Karpas-422 (cell line): ENCODE data around the gene LRRK1. TPM values are rescaled to one million over a fixed set of nuclear protein-coding genes. Genes with fewer than 3 reads are reported as not detected.

Source experiments
- DNase-seq: peaks from one replicate; pipeline ENCODE4 v3.0.0-alpha.2; 2015
- H2AFZ ChIP-seq: fragments of 200-600 bp; sonication (generic); 2 replicates; pipeline ENCODE4 v1.6.1; 2014; ENCODE audit warnings: antibody characterized with exemption, low read length, mixed read lengths
- H3K27ac ChIP-seq: fragments of 200-600 bp; sonication (generic); 2 replicates; pipeline ENCODE4 v1.5.1; 2014; ENCODE audit warnings: mild to moderate bottlenecking, low read length, moderate library complexity
- H3K27me3 ChIP-seq: fragments of 200-600 bp; sonication (generic); 2 replicates; pipeline ENCODE4 v1.6.1; 2014; ENCODE audit warnings: low read length, mixed read lengths
- H3K36me3 ChIP-seq: fragments of 200-600 bp; sonication (generic); 2 replicates; pipeline ENCODE4 v1.6.1; 2014; ENCODE audit warnings: low read length, mixed read lengths; ENCODE audit not compliant: insufficient read depth
- H3K4me1 ChIP-seq: fragments of 200-600 bp; sonication (generic); 2 replicates; pipeline ENCODE4 v1.6.1; 2014; ENCODE audit warnings: mild to moderate bottlenecking, low read length, mixed read lengths
- H3K4me2 ChIP-seq: fragments of 200-600 bp; sonication (generic); 2 replicates; pipeline ENCODE4 v1.6.1; 2014; ENCODE audit warnings: low read length, low read depth, mild to moderate bottlenecking; ENCODE audit not compliant: poor library complexity, severe bottlenecking
- H3K4me3 ChIP-seq: fragments of 200-600 bp; sonication (generic); 2 replicates; pipeline ENCODE4 v1.5.1; 2014; ENCODE audit warnings: mild to moderate bottlenecking, antibody characterized with exemption, low read length, mixed read lengths
- H3K79me2 ChIP-seq: fragments of 200-600 bp; sonication (generic); 2 replicates; pipeline ENCODE4 v1.6.1; 2014; ENCODE audit warnings: mild to moderate bottlenecking, low read length, mixed read lengths
- H3K9ac ChIP-seq: fragments of 200-600 bp; sonication (generic); 2 replicates; pipeline ENCODE4 v1.6.0; 2014; ENCODE audit warnings: low read length
- H3K9me2 ChIP-seq: fragments of 200-600 bp; sonication (generic), shearing (Covaris generic); replicated peaks from 2 replicates; pipeline ENCODE4 v1.6.0; 2014; ENCODE audit warnings: mild to moderate bottlenecking, low read length, moderate library complexity; ENCODE audit not compliant: insufficient read depth
- H3K9me3 ChIP-seq: fragments of 300-700, 200-600 bp; sonication (generic); 2 replicates; pipeline ENCODE4 v1.6.1; 2014; ENCODE audit warnings: low read length, mixed read lengths
- H4K20me1 ChIP-seq: fragments of 200-600 bp; sonication (generic); 2 replicates; pipeline ENCODE4 v1.6.1; 2014; ENCODE audit warnings: mild to moderate bottlenecking, antibody characterized with exemption, low read length, low read depth; ENCODE audit not compliant: insufficient read depth
- total RNA-seq: library from RNA; depleted of rRNA; stranded (reverse); fragments of >200 nt; shearing (Covaris generic); gene quantifications from 2 replicates; pipeline ENCODE4 v1.2.3, GENCODE V29; 2014; ENCODE audit warnings: low replicate concordance

Gene LRRK1
- total RNA-seq, 1 experiment from 2014 or later, result 46.6 TPM

GRCh38 chr15:101088271-101088670 is 169.1 kb downstream of the LRRK1 start:
- Histone ChIP-seq H2AFZ (no peak overlapping the region), H3K36me3 (no peaks in the 10 kb centered on the region), H3K4me2 (no peak overlapping the region), H3K27me3 (no peaks in the 10 kb centered on the region), H3K4me3 (no peak overlapping the region), H3K9ac (no peak overlapping the region), H4K20me1 (no peaks in the 10 kb centered on the region), H3K9me3 (no peaks in the 10 kb centered on the region), H3K79me2 (no peaks in the 10 kb centered on the region), H3K4me1 (peaks cover 5% of the 10 kb centered on the region; the same call in 1 of the 2 replicates), H3K27ac (no peak overlapping the region), H3K9me2 (no peaks in the 10 kb centered on the region)
- no peak for DNase-seq

DNA sequence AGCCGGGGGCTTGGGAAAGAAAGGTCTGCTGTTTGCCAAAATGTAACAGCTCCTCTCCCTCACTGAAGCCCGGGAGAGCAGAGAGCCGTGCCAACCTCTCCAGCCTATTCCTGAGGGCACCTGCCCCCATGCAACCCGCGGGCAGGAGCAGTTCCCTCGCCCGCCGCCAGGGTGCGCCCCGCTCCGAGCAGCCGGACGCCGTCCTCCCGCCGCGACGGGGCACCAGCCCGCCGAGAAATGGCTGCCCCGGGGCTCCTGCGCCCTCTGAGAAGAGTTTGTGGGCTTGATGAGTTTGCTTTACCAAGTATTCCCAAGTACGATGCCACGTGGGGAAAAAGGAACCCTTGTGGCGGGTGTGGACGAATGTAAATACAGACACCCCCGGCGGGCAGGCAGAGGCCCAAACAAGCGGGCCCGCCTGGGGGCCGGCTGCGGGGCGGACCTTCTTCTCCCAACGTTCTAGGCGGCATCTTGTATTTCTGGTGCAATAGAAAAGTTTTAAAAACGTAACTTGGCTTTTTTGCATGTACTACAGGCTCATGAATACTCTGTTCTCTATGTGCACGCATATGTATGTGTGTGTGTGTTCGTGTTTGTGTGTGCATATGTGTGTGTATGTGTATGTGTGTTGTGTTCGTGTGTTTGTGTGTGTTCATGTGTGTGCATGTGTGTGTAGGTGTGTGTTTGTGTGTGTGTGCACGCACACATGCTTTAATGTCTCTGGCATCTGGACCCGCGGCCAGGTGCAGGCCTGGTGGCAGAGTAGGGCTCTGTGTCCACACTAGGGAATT is 169.8 kb downstream of the LRRK1 start:
- Histone ChIP-seq H3K9me3 (no peaks in the 10 kb centered on the region), H3K79me2 (no peaks in the 10 kb centered on the region), H3K36me3 (no peaks in the 10 kb centered on the region), H3K4me2 (peak overlapping the region; percentile 42), H3K4me3 (no peak overlapping the region), H2AFZ (peak overlapping the region; percentile 57; the same call in 1 of the 2 replicates), H3K9me2 (no peaks in the 10 kb centered on the region), H3K27ac (no peak overlapping the region), H4K20me1 (no peaks in the 10 kb centered on the region), H3K9ac (0 out of 2 replicates have a peak overlapping the region, but pooled peaks have one; percentile 12), H3K27me3 (no peaks in the 10 kb centered on the region), H3K4me1 (peaks cover 5% of the 10 kb centered on the region; the same call in 1 of the 2 replicates)
- peak; percentile 89 for DNase-seq

- no peak overlapping the region for H2AFZ ChIP-seq
- no peaks in the 10 kb centered on the region for H3K9me3 ChIP-seq
- DNase-seq, result no peak
- no peak overlapping the region for H3K4me2 ChIP-seq
- H3K9ac ChIP-seq, result no peak overlapping the region
- H3K27ac ChIP-seq, result no peak overlapping the region
- H3K36me3 ChIP-seq, result no peaks in the 10 kb centered on the region
- H4K20me1 ChIP-seq, result no peaks in the 10 kb centered on the region
- H3K9me2 ChIP-seq, result no peaks in the 10 kb centered on the region
- peaks cover 5% of the 10 kb centered on the region; the same call in 1 of the 2 replicates for H3K4me1 ChIP-seq
- H3K27me3 ChIP-seq, result no peaks in the 10 kb centered on the region
- no peak overlapping the region for H3K4me3 ChIP-seq
- no peaks in the 10 kb centered on the region for H3K79me2 ChIP-seq
These were observed 170.6 kb downstream of the LRRK1 start for GRCh38 chr15:101089579-101090427.

DNA sequence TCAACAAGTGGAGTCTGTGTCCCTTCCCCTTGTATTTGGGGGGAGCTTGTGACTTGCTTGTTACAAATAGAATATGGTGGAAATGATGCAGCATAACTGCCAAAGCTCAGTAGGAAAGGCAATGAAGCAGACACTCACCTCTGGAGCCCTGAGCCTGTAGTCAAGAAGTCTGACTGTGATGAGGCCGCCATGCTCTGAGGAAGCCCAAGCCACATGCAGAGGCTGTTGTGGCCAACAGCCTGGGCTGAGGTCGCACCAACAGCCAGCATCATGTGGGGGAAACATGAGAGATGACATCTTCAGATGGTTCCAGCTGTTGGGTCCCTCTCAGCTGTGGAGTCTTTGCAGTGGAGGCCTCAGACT is 171.3 kb downstream of the LRRK1 start:
- H3K27me3 ChIP-seq, result no peaks in the 10 kb centered on the region
- no peaks in the 10 kb centered on the region for H3K9me3 ChIP-seq
- H3K27ac ChIP-seq, result no peak overlapping the region
- H3K9ac ChIP-seq, result no peak overlapping the region
- H3K4me1 ChIP-seq, result peaks cover 5% of the 10 kb centered on the region; the same call in 1 of the 2 replicates
- no peak for DNase-seq
- H2AFZ ChIP-seq, result no peak overlapping the region
- H3K9me2 ChIP-seq, result 0 out of 2 replicates have a peak, but pooled peaks cover 2% of the 10 kb centered on the region
- no peaks in the 10 kb centered on the region for H4K20me1 ChIP-seq
- H3K4me3 ChIP-seq, result no peak overlapping the region
- H3K4me2 ChIP-seq, result no peak overlapping the region
- H3K79me2 ChIP-seq, result no peaks in the 10 kb centered on the region
- H3K36me3 ChIP-seq, result no peaks in the 10 kb centered on the region

DNA sequence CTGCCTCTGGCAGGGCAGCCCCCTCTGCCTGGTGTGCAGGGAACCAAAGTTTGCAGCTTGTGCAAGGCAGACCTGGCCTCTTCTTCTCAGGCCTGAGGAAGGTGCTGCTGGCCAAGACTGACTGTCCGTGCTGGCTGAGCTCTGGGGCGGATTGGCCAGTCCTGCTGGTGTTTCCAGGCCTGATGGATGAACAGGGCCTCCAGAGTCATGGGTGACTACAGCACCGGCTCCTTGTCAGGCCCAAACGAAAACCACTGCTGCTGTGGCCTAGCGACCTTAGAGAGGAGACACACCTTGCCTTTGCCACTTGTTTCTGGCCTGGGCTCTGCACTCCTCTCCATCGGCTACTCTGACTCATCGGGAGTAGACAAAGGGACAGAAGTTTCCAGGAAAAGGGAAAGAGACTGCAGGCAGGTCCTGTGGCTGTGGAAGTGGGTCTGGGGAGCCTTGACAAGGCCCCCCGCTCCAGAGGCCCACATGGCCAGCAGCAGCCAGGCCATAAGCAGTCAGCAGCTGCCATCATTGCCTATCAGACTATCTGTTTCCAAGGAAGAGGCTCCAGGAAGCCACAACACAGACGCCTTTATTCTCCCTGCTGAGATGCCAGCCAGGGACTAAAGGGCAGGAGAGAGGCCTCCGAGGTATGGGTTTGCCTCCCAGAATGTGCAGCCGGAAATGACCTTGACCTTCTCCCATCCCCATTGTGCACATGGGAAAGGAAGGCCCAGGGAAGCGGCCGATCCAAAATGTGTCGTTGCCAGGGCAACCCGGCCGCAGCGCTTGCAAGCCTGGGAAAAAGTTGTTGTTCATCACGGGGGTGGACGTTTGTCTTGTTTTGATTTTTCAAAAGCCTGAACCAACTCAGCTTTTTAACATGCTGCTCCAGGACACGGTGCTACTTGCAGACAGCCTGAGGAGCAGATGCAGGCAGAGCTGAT is 172.2 kb downstream of the LRRK1 start:
- no peak overlapping the region for H3K9ac ChIP-seq
- no peak overlapping the region for H3K4me2 ChIP-seq
- H3K4me3 ChIP-seq, result no peak overlapping the region
- H3K9me3 ChIP-seq, result no peaks in the 10 kb centered on the region
- H3K9me2 ChIP-seq, result 0 out of 2 replicates have a peak, but pooled peaks cover 2% of the 10 kb centered on the region
- peaks cover 5% of the 10 kb centered on the region; the same call in 1 of the 2 replicates for H3K4me1 ChIP-seq
- no peaks in the 10 kb centered on the region for H3K36me3 ChIP-seq
- H3K79me2 ChIP-seq, result no peaks in the 10 kb centered on the region
- DNase-seq, result no peak
- no peak overlapping the region for H2AFZ ChIP-seq
- H3K27ac ChIP-seq, result no peak overlapping the region
- H3K27me3 ChIP-seq, result no peaks in the 10 kb centered on the region
- H4K20me1 ChIP-seq, result no peaks in the 10 kb centered on the region

- H3K4me1 ChIP-seq, result peaks cover 5% of the 10 kb centered on the region; the same call in 1 of the 2 replicates
- no peaks in the 10 kb centered on the region for H3K27me3 ChIP-seq
- H3K27ac ChIP-seq, result no peak overlapping the region
- no peaks in the 10 kb centered on the region for H3K36me3 ChIP-seq
- no peaks in the 10 kb centered on the region for H4K20me1 ChIP-seq
- H3K4me2 ChIP-seq, result no peak overlapping the region
- no peak overlapping the region for H3K4me3 ChIP-seq
- no peaks in the 10 kb centered on the region for H3K79me2 ChIP-seq
- no peak for DNase-seq
- no peak overlapping the region for H3K9ac ChIP-seq
- 0 out of 2 replicates have a peak, but pooled peaks cover 2% of the 10 kb centered on the region for H3K9me2 ChIP-seq
- H2AFZ ChIP-seq, result no peak overlapping the region
- H3K9me3 ChIP-seq, result no peaks in the 10 kb centered on the region
These were observed 173.2 kb downstream of the LRRK1 start for GRCh38 chr15:101092156-101092866.

DNA sequence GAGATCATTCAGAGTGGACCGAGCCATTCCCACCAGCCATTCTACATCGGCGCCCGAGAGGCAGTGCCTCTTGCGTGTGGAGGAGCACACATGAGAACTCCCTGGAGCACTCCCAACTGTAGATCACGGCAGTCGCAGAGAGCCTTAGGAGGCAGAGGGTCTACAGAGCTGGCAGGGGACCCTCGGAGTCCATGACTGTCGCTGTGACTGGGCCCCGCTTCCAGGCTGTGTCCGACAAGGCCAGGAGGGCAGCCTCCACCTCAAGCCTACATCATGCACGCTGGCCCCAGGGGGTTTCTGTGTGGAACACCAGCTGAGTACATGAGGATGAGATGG is 173.7 kb downstream of the LRRK1 start:
- Histone ChIP-seq H4K20me1 (no peaks in the 10 kb centered on the region), H3K9me3 (no peaks in the 10 kb centered on the region), H3K4me1 (peaks cover 5% of the 10 kb centered on the region; the same call in 1 of the 2 replicates), H3K4me3 (no peak overlapping the region), H3K79me2 (no peaks in the 10 kb centered on the region), H3K4me2 (no peak overlapping the region), H3K27ac (no peak overlapping the region), H3K9ac (no peak overlapping the region), H2AFZ (no peak overlapping the region), H3K27me3 (no peaks in the 10 kb centered on the region), H3K9me2 (0 out of 2 replicates have a peak, but pooled peaks cover 2% of the 10 kb centered on the region), H3K36me3 (no peaks in the 10 kb centered on the region)
- no peak for DNase-seq
